CD14-positive monocyte (primary cell): ENCODE results near the gene SUFU. TPM values are rescaled to one million over a fixed set of nuclear protein-coding genes. Genes with fewer than 3 reads are reported as not detected.

Source experiments
- DNase-seq, 3 donors: peaks; one replicate each; pipeline ENCODE4 v3.0.0-alpha.2; 2011 to 2022
- H2AFZ ChIP-seq: 2 replicates; pipeline ENCODE4 v1.6.0; 2012; ENCODE audit warnings: mild to moderate bottlenecking, low read depth, low read length, inconsistent platforms; ENCODE audit not compliant: insufficient read depth, poor library complexity, severe bottlenecking
- H3K27ac ChIP-seq, 2 donors: 1 replicate in 1 of 2; 2 replicates in 1 of 2; pipeline ENCODE4 v1.5.1; 2012 to 2013; ENCODE audit warnings: low read length in 2 of 2, control low read depth in 1 of 2, inconsistent platforms in 1 of 2, low read depth in 1 of 2, mild to moderate bottlenecking in 1 of 2
- H3K27me3 ChIP-seq, 2 donors: one replicate each; pipeline versions ENCODE4 v1.6.0 to v1.6.1; 2011 to 2013; ENCODE audit warnings: low read length in 2 of 2; ENCODE audit not compliant: control insufficient read depth in 2 of 2, insufficient read depth in 2 of 2
- H3K36me3 ChIP-seq, 2 donors: replicated peaks in 1 of 2; 1 replicate in 1 of 2; 2 replicates in 1 of 2; pipeline versions ENCODE4 v1.5.1 to v1.6.1; 2012 to 2013; ENCODE audit warnings: low read length in 2 of 2, control low read depth in 1 of 2, inconsistent platforms in 1 of 2, mild to moderate bottlenecking in 1 of 2; ENCODE audit not compliant: insufficient read depth in 2 of 2, control insufficient read depth in 1 of 2
- H3K4me1 ChIP-seq, 2 donors: 1 replicate in 1 of 2; 2 replicates in 1 of 2; pipeline versions ENCODE4 v1.5.1 to v1.6.1; 2012 to 2013; ENCODE audit warnings: low read length in 2 of 2, control low read depth in 1 of 2, inconsistent platforms in 1 of 2, mild to moderate bottlenecking in 1 of 2, moderate library complexity in 1 of 2; ENCODE audit not compliant: insufficient read depth in 2 of 2, control insufficient read depth in 1 of 2
- H3K4me2 ChIP-seq: replicated peaks from 2 replicates; pipeline ENCODE3; 2012; ENCODE audit warnings: low read length, moderate library complexity, mild to moderate bottlenecking; ENCODE audit not compliant: poor library complexity, severe bottlenecking; ENCODE audit errors: extremely low read depth
- H3K4me3 ChIP-seq, 3 experiments: fragments of 200-600 bp in 1 of 3; sonication (generic) in 1 of 3; replicated peaks in 1 of 3; 1 replicate in 2 of 3; 2 replicates in 1 of 3; pipeline ENCODE4 v1.5.1; 2011 to 2013; ENCODE audit warnings: low read length in 3 of 3, mild to moderate bottlenecking in 3 of 3, control low read depth in 2 of 3, low read depth in 2 of 3, inconsistent platforms in 1 of 3, moderate library complexity in 1 of 3
- H3K79me2 ChIP-seq: 2 replicates; pipeline ENCODE4 v1.6.0; 2012; ENCODE audit warnings: mild to moderate bottlenecking, control low read depth, inconsistent platforms, low read length, moderate library complexity; ENCODE audit not compliant: insufficient read depth
- H3K9ac ChIP-seq: 2 replicates; pipeline ENCODE4 v1.6.0; 2017; ENCODE audit warnings: low read length, mild to moderate bottlenecking; ENCODE audit not compliant: insufficient read depth, poor library complexity, severe bottlenecking
- H3K9me3 ChIP-seq, 2 donors: replicated peaks in 1 of 2; 1 replicate in 1 of 2; 2 replicates in 1 of 2; pipeline versions ENCODE4 v1.5.1 to v1.6.1; 2012 to 2013; ENCODE audit warnings: low read length in 2 of 2, control low read depth in 1 of 2; ENCODE audit not compliant: control insufficient read depth in 1 of 2, insufficient read depth in 1 of 2
- H4K20me1 ChIP-seq: 2 replicates; pipeline ENCODE4 v1.6.0; 2012; ENCODE audit warnings: mild to moderate bottlenecking, low read length, control low read depth, moderate library complexity; ENCODE audit not compliant: insufficient read depth
- H3K27ac Mint-ChIP-seq, 7 donors: one replicate each; pipeline ENCODE4 v1.8.0; 2020; ENCODE audit warnings: mild to moderate bottlenecking in 7 of 7, mixed read lengths in 7 of 7, moderate library complexity in 6 of 7, inconsistent platforms in 2 of 7
- H3K27me3 Mint-ChIP-seq, 3 donors: one replicate each; pipeline ENCODE4 v1.8.0; 2021 to 2022; ENCODE audit warnings: low read depth in 3 of 3, mild to moderate bottlenecking in 3 of 3, mixed read lengths in 3 of 3, moderate library complexity in 3 of 3, inconsistent platforms in 1 of 3
- H3K36me3 Mint-ChIP-seq, 2 donors: one replicate each; pipeline ENCODE4 v1.8.0; 2020; ENCODE audit warnings: mixed read lengths in 2 of 2, inconsistent platforms in 1 of 2, mild to moderate bottlenecking in 1 of 2
- H3K4me1 Mint-ChIP-seq: one replicate; pipeline ENCODE4 v1.8.0; 2020; ENCODE audit warnings: mild to moderate bottlenecking, mixed read lengths
- H3K4me3 Mint-ChIP-seq, 2 donors: one replicate each; pipeline ENCODE4 v1.8.0; 2020; ENCODE audit warnings: mild to moderate bottlenecking in 2 of 2, mixed read lengths in 2 of 2, moderate library complexity in 1 of 2
- H3K9me3 Mint-ChIP-seq, 7 donors: one replicate each; pipeline ENCODE4 v1.8.0; 2020 to 2022; ENCODE audit warnings: mixed read lengths in 7 of 7, mild to moderate bottlenecking in 6 of 7, moderate library complexity in 6 of 7, inconsistent platforms in 2 of 7
- CTCF ChIP-seq: fragments of 200-600 bp; IDR thresholded peaks from one replicate; pipeline ENCODE4 v1.8.0; 2022; ENCODE audit warnings: antibody characterized with exemption, mild to moderate bottlenecking
- WGBS: methylation state at CpG from one replicate; pipeline ENCODE4 v1.1.5; 2013; ENCODE audit warnings: missing lambda C conversion rate; ENCODE audit not compliant: insufficient coverage; 5-methylcytosine and 5-hydroxymethylcytosine counted together
- intact Hi-C, 2 donors: fragments of 100-400 bp; cut with micrococcal nuclease; formaldehyde crosslinking; loops; one replicate each; pipeline versions ENCODE4 v1.15.0 to v1.15.1; 2023
- polyA plus RNA-seq, 3 donors: library from polyadenylated mRNA; depleted of rRNA in 1 of 3; unstranded in 2 of 3; stranded (reverse) in 1 of 3; fragments of 300-500 nt in 2 of 3; fragments of >200 nt in 1 of 3; fragmentation: Illumina TruSeq in 2 of 3; gene quantifications; 1 replicate in 2 of 3; 2 replicates in 1 of 3; pipeline ENCODE4 v1.2.3, GENCODE V29; 2012 to 2021

The SUFU gene
- polyA plus RNA-seq, 3 donors, result 3.2 to 10.0 (median 5.7) TPM

- peak overlapping the region; percentile 95 for H3K4me2 ChIP-seq
- no peaks in the 10 kb centered on the region for H3K9me3 ChIP-seq
- H3K9me3 Mint-ChIP-seq, result no peaks in the 10 kb centered on the region
- peaks cover 29% of the 10 kb centered on the region for H3K4me1 Mint-ChIP-seq
- no peak overlapping the region for H3K27ac Mint-ChIP-seq
- peak overlapping the region; percentile 75 to 89 for H3K27ac ChIP-seq
- no peak for DNase-seq
- H3K9ac ChIP-seq, result peak overlapping the region; percentile 82
- no peaks in the 10 kb centered on the region for H3K27me3 ChIP-seq
- H3K79me2 ChIP-seq, result peaks cover 84% of the 10 kb centered on the region
- intact Hi-C loops, result loop anchor here (2.0 to 10.0 kb wide), 7 partner anchors 39 to 367 kb away; partner anchors contain the start of genes PPRC1 (in 2 of the 2), ELOVL3 (in 1 of the 2), NFKB2 (in 1 of the 2) and WBP1L (in 1 of the 2)
- H3K27me3 Mint-ChIP-seq, result no peaks in the 10 kb centered on the region
- H3K4me1 ChIP-seq, result peaks cover 40 to 48% of the 10 kb centered on the region in 2 donors
- H3K36me3 ChIP-seq, result peaks cover 0 to 23% of the 10 kb centered on the region in 2 donors
- H3K4me3 ChIP-seq, result peak overlapping the region; percentile 73 to 93 (median 93)
- H4K20me1 ChIP-seq, result peaks cover 76% of the 10 kb centered on the region
- no peak for TF ChIP-seq CTCF
- no peak overlapping the region for H3K4me3 Mint-ChIP-seq
- 7% methylated on average over 18 of the region's 23 CpGs for WGBS
- H3K36me3 Mint-ChIP-seq, result peaks cover 8 to 24% of the 10 kb centered on the region in 2 donors
- peak overlapping the region; percentile 60 for H2AFZ ChIP-seq
Observed at GRCh38 chr10:102501201-102502028, 2.4 kb upstream of the SUFU start.

- H3K27ac Mint-ChIP-seq, result no peak overlapping the region
- no peaks in the 10 kb centered on the region for H3K27me3 ChIP-seq
- H3K4me1 ChIP-seq, result peaks cover 43 to 54% of the 10 kb centered on the region in 2 donors
- H3K9me3 Mint-ChIP-seq, result no peaks in the 10 kb centered on the region
- peak overlapping the region; percentile 95 for H3K4me2 ChIP-seq
- peaks cover 0 to 27% of the 10 kb centered on the region in 2 donors for H3K36me3 ChIP-seq
- H3K4me3 Mint-ChIP-seq, result no peak overlapping the region
- no peaks in the 10 kb centered on the region for H3K9me3 ChIP-seq
- peaks cover 34% of the 10 kb centered on the region for H3K4me1 Mint-ChIP-seq
- H3K9ac ChIP-seq, result peak overlapping the region; percentile 82
- peak; percentile 99 for DNase-seq
- peak overlapping the region; percentile 91 for H2AFZ ChIP-seq
- intact Hi-C loops, result loop anchor here (2.0 to 10.0 kb wide), 7 partner anchors 40 to 367 kb away; partner anchors contain the start of genes PPRC1 (in 2 of the 2), ELOVL3 (in 1 of the 2), NFKB2 (in 1 of the 2) and WBP1L (in 1 of the 2)
- 0% methylated on average over 15 of the region's 19 CpGs for WGBS
- peak overlapping the region; percentile 81 to 89 for H3K27ac ChIP-seq
- H3K4me3 ChIP-seq, result peak overlapping the region; percentile 91 to 93 (median 93)
- no peaks in the 10 kb centered on the region for H3K27me3 Mint-ChIP-seq
- H4K20me1 ChIP-seq, result peaks cover 76% of the 10 kb centered on the region
- H3K36me3 Mint-ChIP-seq, result peaks cover 14 to 24% of the 10 kb centered on the region in 2 donors
- peaks cover 84% of the 10 kb centered on the region for H3K79me2 ChIP-seq
- TF ChIP-seq CTCF, result no peak
Observed at GRCh38 chr10:102502029-102502336, 1.8 kb upstream of the SUFU start.
